ENCODE measurements around the gene PLVAP.
A peak's percentile ranks its signal among the peaks of the same experiment; 100 is the strongest.

Gene PLVAP

GRCh38 chr19:17333611-17334413, 43.3 kb downstream of the PLVAP start:
- peak in 1 of 2 experiments; percentile 26 for DNase-seq

GRCh38 chr19:17332677-17333581, 44.2 kb downstream of the PLVAP start:
- peak; percentile 99 to 100 for DNase-seq

DNA sequence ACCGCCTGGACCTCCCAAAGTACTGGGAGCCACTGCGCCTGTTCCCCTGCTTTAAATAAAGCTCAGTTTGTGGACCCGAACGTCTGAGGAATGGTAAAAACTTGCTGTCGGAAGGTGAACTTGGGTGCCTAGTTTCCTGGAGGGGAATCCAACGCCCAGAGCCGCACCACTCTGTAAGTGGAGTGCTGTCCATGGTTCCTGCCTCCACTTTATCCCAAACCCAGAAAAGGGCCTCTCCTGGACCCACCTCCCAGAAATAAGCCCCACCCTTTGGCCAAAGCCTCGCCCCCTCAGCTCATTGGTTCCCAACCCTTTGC, 44.8 kb downstream of the PLVAP start:
- DNase-seq, result no peak

GRCh38 chr19:17331045-17331558, 46.0 kb downstream of the PLVAP start:
- DNase-seq, result no peak

GRCh38 chr19:17330262-17331044, 46.7 kb downstream of the PLVAP start:
- DNase-seq, result no peak

DNA sequence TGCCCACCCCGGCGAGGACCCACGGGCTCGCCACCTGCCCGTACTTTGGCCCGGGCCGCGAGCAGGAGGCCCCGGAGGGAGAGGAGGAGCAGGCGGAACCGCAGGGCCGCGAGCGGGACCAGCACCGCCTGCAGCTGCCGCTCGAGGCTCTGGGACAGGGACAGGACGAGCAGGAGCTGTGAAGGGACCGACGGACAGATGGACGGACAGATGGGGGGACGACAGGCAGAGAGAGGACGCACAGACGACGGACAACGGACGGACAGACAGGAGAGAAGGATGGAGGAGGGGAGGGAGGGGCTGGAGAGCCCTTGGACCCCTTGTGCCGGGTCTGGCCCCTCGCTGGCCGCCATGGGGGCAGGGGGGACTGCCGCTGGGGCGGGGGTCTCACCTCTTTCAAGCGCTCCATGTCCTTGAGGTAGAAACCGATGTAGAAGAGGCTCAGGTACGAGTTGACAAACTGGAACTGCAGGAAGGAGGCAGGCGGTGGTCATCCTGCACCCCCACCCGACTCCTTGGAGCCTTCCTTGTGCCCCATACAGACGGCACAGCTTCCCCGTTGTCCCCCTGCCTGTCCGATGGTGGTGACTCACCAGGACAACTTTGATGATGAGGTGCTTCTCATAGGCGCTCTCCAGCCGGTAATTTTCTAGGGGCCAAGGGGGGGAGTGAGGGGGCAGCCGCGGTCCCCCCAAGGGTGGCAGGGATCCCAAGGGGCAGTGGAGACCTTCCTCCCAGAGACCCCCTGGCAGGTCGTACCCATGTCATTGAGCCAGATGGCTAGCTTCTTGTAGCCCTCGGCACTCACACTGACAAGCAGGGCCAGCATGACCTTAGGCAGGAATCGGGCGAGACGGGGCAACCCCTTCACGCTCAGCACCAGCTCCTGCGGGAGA, 47.5 kb downstream of the PLVAP start:
- DNase-seq, result no peak

DNA sequence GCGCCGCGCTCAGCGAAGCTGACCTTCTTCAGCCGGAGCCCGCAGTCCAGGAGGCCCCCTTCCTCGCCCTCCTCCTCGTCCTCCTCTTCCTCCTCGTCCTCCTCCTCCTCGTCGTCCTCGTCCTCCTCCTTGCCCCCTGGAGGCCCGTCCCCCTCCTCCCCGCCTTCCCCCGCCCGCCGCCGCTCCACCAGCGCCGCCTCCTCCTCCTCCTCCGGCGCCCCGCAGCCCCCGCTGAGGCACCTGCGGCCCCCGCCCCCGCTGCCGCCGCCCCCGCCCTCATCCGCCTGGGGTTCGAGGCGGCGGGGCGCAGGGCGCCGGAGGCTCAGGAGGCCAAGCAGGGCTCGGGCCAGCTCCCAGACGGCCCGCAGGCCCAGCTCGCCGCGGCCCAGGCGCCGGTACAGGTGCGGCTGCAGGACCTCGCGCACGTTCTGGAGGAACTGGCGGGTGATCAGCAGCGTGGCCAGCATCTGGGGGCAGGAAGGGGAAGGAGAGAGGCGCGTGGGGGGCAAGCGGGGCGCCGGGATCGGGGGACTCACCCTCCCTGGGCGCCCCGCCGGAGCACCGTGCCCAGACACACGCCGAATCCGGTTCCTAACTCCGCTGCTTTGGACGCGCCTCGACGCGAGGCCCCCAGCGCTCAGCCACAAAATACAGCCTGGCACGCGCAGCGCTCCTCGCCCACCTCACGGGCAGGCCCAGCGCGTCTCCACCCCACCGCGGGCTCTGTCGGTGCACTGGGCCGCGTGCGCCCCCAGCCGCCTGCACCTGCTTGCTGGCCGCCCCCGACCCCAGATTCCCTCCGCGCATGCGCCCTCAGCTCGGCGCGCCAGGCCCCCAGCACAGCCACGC, 48.4 kb downstream of the PLVAP start:
- DNase-seq, result no peak

- no peak for DNase-seq
Observed at GRCh38 chr19:17327654-17328516, 49.3 kb downstream of the PLVAP start.

GRCh38 chr19:17327068-17327653, 50.0 kb downstream of the PLVAP start:
- DNase-seq, result no peak

DNA sequence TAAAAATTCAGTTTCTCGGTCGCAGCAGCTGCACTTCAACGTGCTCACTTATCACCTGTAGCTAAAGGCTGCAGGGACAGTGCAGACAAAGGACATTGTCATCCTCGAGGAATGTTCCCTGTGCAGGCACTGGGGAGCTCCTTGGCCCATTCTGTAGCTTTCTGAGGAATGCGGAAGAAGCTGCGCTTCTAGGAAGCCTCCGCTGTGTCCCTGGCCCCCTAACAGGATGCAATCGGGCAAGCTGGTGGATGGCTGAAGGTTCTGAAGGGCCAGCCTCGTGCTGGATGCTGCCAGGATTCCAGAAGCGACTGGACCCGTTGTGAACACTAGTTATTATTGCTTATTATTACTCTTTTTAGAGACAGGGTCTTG, 50.6 kb downstream of the PLVAP start:
- no peak for DNase-seq

- DNase-seq, result no peak
Observed at GRCh38 chr19:17325881-17326594, 51.1 kb downstream of the PLVAP start.

DNA sequence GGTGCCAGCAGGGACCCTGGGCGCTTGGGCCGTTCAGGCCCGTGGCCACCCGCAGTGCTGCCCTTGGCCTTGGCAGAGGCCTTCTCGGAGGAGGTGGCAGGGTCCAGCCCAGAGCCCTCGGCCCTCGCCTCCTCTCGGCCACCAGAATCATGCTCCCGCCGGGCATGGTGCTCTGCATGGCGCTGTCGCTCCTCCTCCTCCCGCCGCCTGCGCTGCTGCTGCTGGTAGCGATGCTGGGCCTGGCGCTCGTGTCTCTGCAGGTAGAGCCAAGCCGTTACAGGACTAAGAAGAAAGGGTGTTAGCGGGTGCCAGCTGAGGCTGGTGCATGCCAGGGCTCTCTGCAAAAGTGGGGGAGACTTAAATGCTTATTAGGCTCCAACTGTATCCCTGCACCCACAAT, 52.0 kb downstream of the PLVAP start:
- DNase-seq, result no peak

- no peak for DNase-seq
Observed at GRCh38 chr19:17324357-17325114, 52.6 kb downstream of the PLVAP start.

DNA sequence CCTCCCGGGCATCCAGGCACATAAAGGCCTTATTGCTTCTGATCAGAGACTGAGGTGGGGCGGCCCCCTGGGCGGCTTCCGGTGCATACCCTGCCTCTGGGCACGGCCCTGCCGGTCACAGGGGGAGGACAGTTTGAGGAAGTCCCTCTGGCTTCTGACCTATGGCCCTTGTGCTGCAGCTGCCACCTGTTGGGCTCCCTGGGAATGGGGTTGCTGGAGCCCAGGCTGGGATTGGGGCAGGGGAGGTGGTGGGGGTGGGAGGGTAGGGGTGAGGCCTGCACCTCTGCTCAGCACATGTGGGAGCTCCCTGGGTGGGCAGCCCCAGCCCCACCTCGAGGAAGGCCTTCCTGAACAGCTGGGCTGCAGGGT, 53.2 kb downstream of the PLVAP start:
- no peak for DNase-seq

DNA sequence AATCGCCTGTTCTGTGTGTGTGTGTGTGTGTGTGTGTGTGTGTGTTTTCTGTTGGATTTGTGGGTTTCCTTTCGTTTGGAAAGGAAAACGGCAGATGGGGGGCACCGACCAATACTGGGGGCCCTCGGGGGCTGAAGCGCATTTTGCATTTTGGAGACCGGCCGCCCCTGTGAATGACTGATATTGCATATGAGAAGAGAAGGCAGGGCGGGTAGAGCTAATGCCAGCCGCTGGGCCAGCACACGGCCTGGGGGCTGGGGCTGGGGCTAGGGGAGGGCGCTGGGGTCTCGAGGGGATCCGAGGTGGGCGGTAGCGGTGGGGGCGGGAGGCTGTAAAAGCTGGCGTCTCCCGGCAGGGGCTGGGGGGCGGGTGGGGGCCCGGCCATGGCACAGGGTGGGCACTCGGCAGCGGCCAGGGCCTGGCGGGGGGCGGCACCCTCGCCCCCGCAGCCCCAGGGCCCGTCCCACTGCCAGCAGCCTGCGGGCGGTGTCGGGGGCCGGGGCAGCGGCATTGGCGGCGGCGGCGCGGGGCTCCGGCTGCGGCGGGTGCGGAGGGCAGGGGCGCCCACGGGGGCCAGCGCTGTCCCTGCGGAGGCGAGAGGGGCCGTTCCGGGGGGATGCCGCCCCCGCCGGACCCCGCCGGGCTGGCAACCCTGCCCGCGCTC, 53.7 kb downstream of the PLVAP start:
- no peak for DNase-seq

GRCh38 chr19:17322854-17323253, 54.3 kb downstream of the PLVAP start:
- DNase-seq, result no peak

- no peak for DNase-seq
Observed at GRCh38 chr19:17321655-17322489, 55.3 kb downstream of the PLVAP start.
